Cardiac muscle cell (in vitro differentiated cells and primary cell): ENCODE results near the gene ALPL. TPM values are rescaled to one million over a fixed set of nuclear protein-coding genes. Genes with fewer than 3 reads are reported as not detected.

Experiments
- DNase-seq, 2 donors: peaks; one replicate each; pipeline versions ENCODE4 v3.0.0 to v3.0.0-alpha.2; 2010 to 2017; ENCODE audit warnings: low read depth in 1 of 2, low spot score in 1 of 2
- H3K27ac ChIP-seq: fragments of 200-600 bp; sonication (generic); 2 replicates; pipeline ENCODE4 v1.5.1; 2016
- H3K27me3 ChIP-seq: fragments of 200-600 bp; sonication (generic); 2 replicates; pipeline ENCODE4 v1.6.0; 2016; ENCODE audit warnings: control low read depth
- H3K36me3 ChIP-seq: fragments of 200-600 bp; sonication (generic); 2 replicates; pipeline ENCODE4 v1.5.1; 2016; ENCODE audit warnings: control low read depth
- H3K4me1 ChIP-seq: fragments of 200-600 bp; sonication (generic); 2 replicates; pipeline ENCODE4 v1.8.1; 2017; ENCODE audit warnings: low read depth, mild to moderate bottlenecking, mixed run types
- H3K4me3 ChIP-seq: fragments of 200-600 bp; sonication (generic); 2 replicates; pipeline ENCODE4 v1.5.1; 2016; ENCODE audit warnings: mild to moderate bottlenecking
- H3K9me3 ChIP-seq: fragments of 200-600 bp; sonication (generic); 2 replicates; pipeline ENCODE4 v1.5.1; 2017; ENCODE audit warnings: low read depth, mild to moderate bottlenecking, control low read depth
- polyA plus RNA-seq: library from polyadenylated mRNA; unstranded; fragments of >200 nt; fragmentation: Nextera tagmentation; extraction: Ambion mirVana; gene quantifications from 2 replicates; pipeline ENCODE4 v1.2.1, GENCODE V29; 2016
- total RNA-seq: library from RNA; depleted of rRNA; stranded (reverse); fragments of >200 nt; gene quantifications from 2 replicates; pipeline ENCODE4 v1.2.3, GENCODE V29; 2016
- TF ChIP-seq, protein P1 (sequence below): IDR thresholded peaks from 2 replicates; pipeline ENCODE4 v1.5.1; 2012; ENCODE audit warnings: low read depth, mild to moderate bottlenecking, low read length

ALPL gene
- total and polyA plus RNA-seq, 2 experiments from 2014 or later = 0.21 to 0.27 TPM

DNA sequence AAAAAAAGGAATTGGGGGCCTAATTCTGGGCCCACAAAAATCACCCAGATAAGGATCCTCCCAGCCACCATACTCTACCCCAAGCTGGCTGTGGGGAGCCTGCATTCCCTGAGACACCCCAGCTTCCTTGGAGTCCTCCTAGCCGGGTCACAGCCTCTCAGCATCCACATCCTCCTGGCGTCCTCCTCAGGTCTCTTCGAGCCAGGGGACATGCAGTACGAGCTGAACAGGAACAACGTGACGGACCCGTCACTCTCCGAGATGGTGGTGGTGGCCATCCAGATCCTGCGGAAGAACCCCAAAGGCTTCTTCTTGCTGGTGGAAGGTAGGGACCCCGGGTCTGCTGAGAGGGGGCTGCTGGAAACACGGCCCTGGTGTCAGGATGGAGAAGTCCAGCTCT, 64.3 kb downstream of the ALPL start:
- peak overlapping the region; percentile 5 for H3K27ac ChIP-seq
- no peak for DNase-seq
- H3K36me3 ChIP-seq = no peaks in the 10 kb centered on the region
- peaks cover 9% of the 10 kb centered on the region for H3K4me1 ChIP-seq
- H3K9me3 ChIP-seq = no peaks in the 10 kb centered on the region
- no peak overlapping the region for H3K4me3 ChIP-seq
- H3K27me3 ChIP-seq = no peaks in the 10 kb centered on the region
- TF ChIP-seq, protein P1, sequence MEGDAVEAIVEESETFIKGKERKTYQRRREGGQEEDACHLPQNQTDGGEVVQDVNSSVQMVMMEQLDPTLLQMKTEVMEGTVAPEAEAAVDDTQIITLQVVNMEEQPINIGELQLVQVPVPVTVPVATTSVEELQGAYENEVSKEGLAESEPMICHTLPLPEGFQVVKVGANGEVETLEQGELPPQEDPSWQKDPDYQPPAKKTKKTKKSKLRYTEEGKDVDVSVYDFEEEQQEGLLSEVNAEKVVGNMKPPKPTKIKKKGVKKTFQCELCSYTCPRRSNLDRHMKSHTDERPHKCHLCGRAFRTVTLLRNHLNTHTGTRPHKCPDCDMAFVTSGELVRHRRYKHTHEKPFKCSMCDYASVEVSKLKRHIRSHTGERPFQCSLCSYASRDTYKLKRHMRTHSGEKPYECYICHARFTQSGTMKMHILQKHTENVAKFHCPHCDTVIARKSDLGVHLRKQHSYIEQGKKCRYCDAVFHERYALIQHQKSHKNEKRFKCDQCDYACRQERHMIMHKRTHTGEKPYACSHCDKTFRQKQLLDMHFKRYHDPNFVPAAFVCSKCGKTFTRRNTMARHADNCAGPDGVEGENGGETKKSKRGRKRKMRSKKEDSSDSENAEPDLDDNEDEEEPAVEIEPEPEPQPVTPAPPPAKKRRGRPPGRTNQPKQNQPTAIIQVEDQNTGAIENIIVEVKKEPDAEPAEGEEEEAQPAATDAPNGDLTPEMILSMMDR = no peak

DNA sequence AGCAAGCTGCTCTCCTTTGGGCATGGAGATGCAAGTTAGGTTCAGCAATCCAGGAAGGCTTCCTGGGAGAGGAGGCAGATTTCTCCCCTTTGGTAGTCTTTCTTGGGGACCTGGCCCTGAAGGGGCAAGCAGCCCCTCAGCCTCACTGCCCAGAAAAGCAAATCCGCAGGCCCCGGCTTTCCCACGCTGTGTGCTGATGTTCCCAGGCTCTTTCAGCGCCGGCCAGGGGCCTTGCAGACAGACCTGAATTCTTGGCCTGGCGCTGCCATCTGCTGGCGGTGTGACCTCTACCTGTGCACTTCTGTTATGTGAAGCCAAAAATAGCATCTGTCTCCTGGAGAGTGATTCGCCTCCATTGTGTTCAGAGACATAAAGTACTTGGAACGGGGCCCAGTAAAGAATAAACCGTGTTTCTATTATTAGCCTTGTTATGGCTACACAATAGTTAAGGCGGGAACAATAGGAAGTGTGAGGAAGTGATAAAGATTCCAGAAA, 64.8 kb downstream of the ALPL start:
- Histone ChIP-seq H3K4me1 (peaks cover 9% of the 10 kb centered on the region), H3K9me3 (no peaks in the 10 kb centered on the region), H3K36me3 (no peaks in the 10 kb centered on the region), H3K4me3 (no peak overlapping the region), H3K27ac (peak overlapping the region; percentile 56), H3K27me3 (no peaks in the 10 kb centered on the region)
- DNase-seq = peak; percentile 91 to 92
- TF ChIP-seq, protein P1 = peak; percentile 63

DNA sequence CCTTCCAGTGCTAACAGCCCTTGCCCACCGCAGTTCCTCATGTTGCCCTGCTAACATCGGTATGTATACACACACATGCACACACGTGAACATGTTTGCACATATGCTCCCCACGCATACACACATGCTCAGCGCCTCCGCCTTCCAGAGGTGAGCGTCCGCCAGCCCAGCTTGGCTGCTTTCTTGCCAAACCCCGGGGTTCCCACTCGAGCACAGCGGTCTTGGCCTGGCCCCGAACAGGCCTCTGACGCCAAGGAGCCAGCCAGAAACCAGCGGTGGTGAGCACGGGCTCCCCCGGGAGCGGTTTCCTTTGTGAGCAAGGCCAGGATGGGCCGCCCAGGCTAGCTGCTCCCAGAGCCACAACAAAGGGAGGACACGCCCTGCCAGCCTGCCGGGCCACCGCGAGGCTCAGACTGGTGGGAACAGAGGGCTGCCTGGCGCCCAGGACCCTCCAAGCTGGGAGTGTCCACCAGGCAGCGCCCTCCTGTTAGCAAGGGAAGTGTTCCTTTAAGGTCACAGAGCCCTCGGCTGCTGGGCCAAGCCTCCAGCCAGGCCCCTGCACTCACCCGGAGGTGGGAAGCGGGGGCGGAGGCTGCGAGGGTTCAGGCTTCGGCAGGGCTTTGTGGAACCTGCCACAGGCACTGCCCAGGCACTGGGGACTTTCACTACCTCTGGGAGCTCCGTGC, 65.4 kb downstream of the ALPL start:
- peaks cover 9% of the 10 kb centered on the region for H3K4me1 ChIP-seq
- TF ChIP-seq, protein P1 = no peak
- H3K9me3 ChIP-seq = no peaks in the 10 kb centered on the region
- H3K36me3 ChIP-seq = no peaks in the 10 kb centered on the region
- peak overlapping the region; percentile 56 for H3K27ac ChIP-seq
- H3K4me3 ChIP-seq = no peak overlapping the region
- DNase-seq = peak; percentile 40 to 82
- no peaks in the 10 kb centered on the region for H3K27me3 ChIP-seq

DNA sequence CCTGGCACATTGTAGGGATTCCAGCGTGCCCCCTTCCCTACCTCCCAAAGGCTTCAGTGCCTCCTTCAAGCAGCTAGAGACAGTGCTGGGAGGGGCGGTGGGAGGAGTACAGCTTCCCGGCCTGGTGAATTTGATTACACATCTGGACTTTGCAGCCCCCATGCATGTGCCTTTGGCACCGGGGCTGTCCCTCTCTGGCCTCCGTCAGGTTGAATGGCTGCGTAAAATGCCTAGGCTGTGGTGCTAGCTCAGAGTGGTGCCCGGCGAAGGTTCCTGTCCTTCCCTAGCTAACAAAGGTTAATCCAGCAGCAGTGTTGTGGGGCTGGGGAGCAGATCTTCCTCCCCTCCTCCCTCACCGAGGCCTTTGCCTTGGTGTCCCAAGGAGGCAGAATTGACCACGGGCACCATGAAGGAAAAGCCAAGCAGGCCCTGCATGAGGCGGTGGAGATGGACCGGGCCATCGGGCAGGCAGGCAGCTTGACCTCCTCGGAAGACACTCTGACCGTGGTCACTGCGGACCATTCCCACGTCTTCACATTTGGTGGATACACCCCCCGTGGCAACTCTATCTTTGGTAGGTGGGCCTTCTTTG, 66.2 kb downstream of the ALPL start:
- Histone ChIP-seq H3K36me3 (no peaks in the 10 kb centered on the region), H3K27ac (no peak overlapping the region), H3K27me3 (no peaks in the 10 kb centered on the region), H3K4me1 (peaks cover 9% of the 10 kb centered on the region), H3K4me3 (no peak overlapping the region), H3K9me3 (no peaks in the 10 kb centered on the region)
- DNase-seq = no peak
- TF ChIP-seq, protein P1 = no peak

DNA sequence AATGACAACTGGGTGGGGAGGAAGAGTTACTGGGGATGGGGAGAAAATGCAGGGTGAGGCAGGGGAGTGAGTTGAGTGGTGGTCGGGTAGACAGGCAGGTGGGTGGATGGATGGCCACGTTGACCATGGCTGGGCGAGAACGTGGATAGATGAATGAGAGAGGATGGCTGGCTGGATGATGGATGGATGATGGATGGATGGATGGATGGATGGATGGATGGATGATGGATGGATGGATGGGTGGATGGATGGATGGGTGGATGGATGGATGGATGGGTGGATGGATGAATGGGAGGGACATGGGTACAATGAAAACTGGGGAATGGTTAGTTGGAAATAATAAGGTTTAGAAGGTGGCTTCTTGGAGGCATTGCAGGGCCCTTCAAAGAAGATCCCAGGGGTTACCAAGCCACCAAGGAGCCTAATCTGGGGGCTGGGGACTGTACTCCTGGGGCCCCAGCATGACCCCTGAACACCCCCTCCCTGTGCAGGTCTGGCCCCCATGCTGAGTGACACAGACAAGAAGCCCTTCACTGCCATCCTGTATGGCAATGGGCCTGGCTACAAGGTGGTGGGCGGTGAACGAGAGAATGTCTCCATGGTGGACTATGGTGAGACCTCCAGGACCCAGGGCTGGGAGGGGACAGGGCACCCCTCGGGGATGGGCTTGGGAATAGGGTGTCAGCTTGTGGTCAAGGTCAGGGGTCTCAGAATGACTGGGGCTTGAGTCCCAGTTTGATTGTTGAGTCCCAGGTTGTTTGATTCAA, 67.0 kb downstream of the ALPL start:
- Histone ChIP-seq H3K9me3 (no peaks in the 10 kb centered on the region), H3K4me1 (peaks cover 9% of the 10 kb centered on the region), H3K27me3 (no peaks in the 10 kb centered on the region), H3K36me3 (no peaks in the 10 kb centered on the region), H3K27ac (no peak overlapping the region), H3K4me3 (no peak overlapping the region)
- TF ChIP-seq, protein P1 = no peak
- DNase-seq = no peak
